ENCODE data around the gene AKAP12.

DNA sequence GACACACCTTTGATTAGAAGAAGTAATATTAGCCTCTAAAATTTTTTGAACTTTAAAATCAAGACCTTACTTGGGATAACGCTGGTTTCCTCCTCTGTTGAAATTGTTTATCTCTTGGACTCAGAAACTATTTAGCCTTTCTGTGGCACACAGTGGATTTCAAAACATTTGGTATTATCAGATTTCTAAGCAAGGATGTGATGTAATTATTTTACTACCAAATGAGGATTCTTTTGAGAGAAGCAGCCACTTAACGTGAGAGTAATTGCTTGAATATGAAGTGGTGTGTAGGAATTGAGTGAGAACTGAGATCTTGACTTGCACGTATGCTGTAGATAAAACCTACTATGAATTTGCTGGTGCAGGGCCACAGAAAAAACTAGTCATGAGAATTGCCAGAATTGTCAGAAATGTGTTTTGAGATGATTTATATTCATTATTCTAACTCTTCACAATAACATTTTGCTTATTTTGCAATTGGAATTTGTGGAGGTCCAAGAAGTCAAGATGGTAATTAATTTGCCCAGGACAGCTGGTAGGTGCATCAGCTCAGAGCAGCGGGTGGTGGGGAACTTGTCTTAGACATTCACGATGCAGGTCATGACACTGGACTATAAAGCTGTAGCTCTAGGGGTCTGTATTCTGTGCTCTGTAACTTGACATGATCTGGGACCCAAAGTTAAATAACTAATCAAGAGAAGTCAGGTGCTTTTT, 53.4 kb downstream of the AKAP12 start:
- no peak for TF ChIP-seq POLR2A (IDR thresholded peaks at IDR 0.05; ENCODE audit: low read length)
- TF ChIP-seq GATA1 (IDR thresholded peaks at IDR 0.05; ENCODE audit: low read depth, low read length), result no peak

Measured in erythroblast (primary cell).